Mucosa of rectum (tissue), 2 donors: ENCODE data around the gene ECT2L.

Source experiments
- H3K27ac ChIP-seq, 2 donors: one replicate each; pipeline ENCODE4 v1.7.0; 2013; ENCODE audit warnings: inconsistent platforms in 2 of 2, low read depth in 2 of 2, low read length in 2 of 2
- H3K27me3 ChIP-seq, 2 donors: one replicate each; pipeline ENCODE4 v1.7.0; 2013; ENCODE audit warnings: low read length in 2 of 2; ENCODE audit not compliant: control insufficient read depth in 2 of 2, insufficient read depth in 2 of 2
- H3K36me3 ChIP-seq, 2 donors: one replicate each; pipeline ENCODE4 v1.7.0; 2013; ENCODE audit warnings: low read length in 2 of 2; ENCODE audit not compliant: control insufficient read depth in 2 of 2, insufficient read depth in 2 of 2
- H3K4me1 ChIP-seq, 2 donors: one replicate each; pipeline ENCODE4 v1.7.0; 2013; ENCODE audit warnings: low read length in 2 of 2, mild to moderate bottlenecking in 1 of 2; ENCODE audit not compliant: control insufficient read depth in 2 of 2, insufficient read depth in 2 of 2
- H3K4me3 ChIP-seq, 2 donors: one replicate each; pipeline ENCODE4 v1.7.0; 2013; ENCODE audit warnings: low read length in 2 of 2
- H3K9ac ChIP-seq, 2 donors: one replicate each; pipeline ENCODE4 v1.7.0; 2013; ENCODE audit warnings: low read length in 2 of 2, low read depth in 1 of 2, mild to moderate bottlenecking in 1 of 2
- H3K9me3 ChIP-seq, 2 donors: one replicate each; pipeline ENCODE4 v1.7.0; 2013; ENCODE audit warnings: low read length in 2 of 2; ENCODE audit not compliant: control insufficient read depth in 2 of 2
- donor health status: healthy.
- donor health status: Normal muscosa, but diverticular disease.

The ECT2L gene

GRCh38 chr6:138953451-138953850 is 157.6 kb downstream of the ECT2L start:
- Histone ChIP-seq H3K4me3 (no peak overlapping the region), H3K27ac (no peak overlapping the region), H3K36me3 (no peaks in the 10 kb centered on the region), H3K9ac (no peak overlapping the region), H3K27me3 (no peaks in the 10 kb centered on the region), H3K4me1 (peaks cover 0 to 14% of the 10 kb centered on the region in 2 donors), H3K9me3 (no peaks in the 10 kb centered on the region)
